ENCODE data around the gene POLN.
"Not testable (repeated sequence)": the region's sequence is repeated elsewhere in the genome, so short reads cannot be mapped to it uniquely, and the experiment has no call there.

POLN gene

GRCh38 chr4:2168469-2169319, 73.2 kb downstream of the POLN start:
- DNase-seq (ENCODE audit: low read depth in 4 of 4, low spot score in 1 of 4), result no peak

- DNase-seq (ENCODE audit: low read depth in 4 of 4, low spot score in 1 of 4), result no peak
These were observed 75.7 kb downstream of the POLN start for GRCh38 chr4:2166253-2166652.

- no peak for DNase-seq (ENCODE audit: low read depth in 4 of 4, low spot score in 1 of 4)
These were observed 76.5 kb downstream of the POLN start for GRCh38 chr4:2165391-2165790.

- DNase-seq (ENCODE audit: low read depth in 4 of 4, low spot score in 1 of 4), result no peak
These were observed 78.6 kb downstream of the POLN start for GRCh38 chr4:2163311-2163821.

- not testable (repeated sequence) for DNase-seq (ENCODE audit: low read depth in 4 of 4, low spot score in 1 of 4)
These were observed 80.7 kb downstream of the POLN start for GRCh38 chr4:2161092-2161703.

- no peak for DNase-seq (ENCODE audit: low read depth in 4 of 4, low spot score in 1 of 4)
These were observed 82.0 kb downstream of the POLN start for GRCh38 chr4:2159931-2160330.

GRCh38 chr4:2155246-2155645, 86.7 kb downstream of the POLN start:
- DNase-seq (ENCODE audit: low read depth in 4 of 4, low spot score in 1 of 4), result no peak

- no peak for DNase-seq (ENCODE audit: low read depth in 4 of 4, low spot score in 1 of 4)
These were observed 87.6 kb downstream of the POLN start for GRCh38 chr4:2154215-2154740.

GRCh38 chr4:2151544-2151943, 90.4 kb downstream of the POLN start:
- DNase-seq (ENCODE audit: low read depth in 4 of 4, low spot score in 1 of 4), result no peak

GRCh38 chr4:2150076-2150475, 91.8 kb downstream of the POLN start:
- no peak for DNase-seq (ENCODE audit: low read depth in 4 of 4, low spot score in 1 of 4)

- no peak for DNase-seq (ENCODE audit: low read depth in 4 of 4, low spot score in 1 of 4)
These were observed 99.1 kb downstream of the POLN start for GRCh38 chr4:2142630-2143427.

- DNase-seq (ENCODE audit: low read depth in 4 of 4, low spot score in 1 of 4), result no peak
These were observed 100.0 kb downstream of the POLN start for GRCh38 chr4:2141762-2142451.

- DNase-seq (ENCODE audit: low read depth in 4 of 4, low spot score in 1 of 4), result no peak
These were observed 100.7 kb downstream of the POLN start for GRCh38 chr4:2141022-2141761.

- DNase-seq (ENCODE audit: low read depth in 4 of 4, low spot score in 1 of 4), result no peak
These were observed 102.9 kb downstream of the POLN start for GRCh38 chr4:2138846-2139500.

GRCh38 chr4:2136726-2137125, 105.2 kb downstream of the POLN start:
- no peak for DNase-seq (ENCODE audit: low read depth in 4 of 4, low spot score in 1 of 4)

- no peak for DNase-seq (ENCODE audit: low read depth in 4 of 4, low spot score in 1 of 4)
These were observed 106.8 kb downstream of the POLN start for GRCh38 chr4:2135083-2135482.

- no peak for DNase-seq (ENCODE audit: low read depth in 4 of 4, low spot score in 1 of 4)
These were observed 109.5 kb downstream of the POLN start for GRCh38 chr4:2132438-2132837.

GRCh38 chr4:2127609-2128332, 114.2 kb downstream of the POLN start:
- no peak for DNase-seq (ENCODE audit: low read depth in 4 of 4, low spot score in 1 of 4)

All from stimulated activated CD4-positive, alpha-beta T cell treated with anti-CD3 and anti-CD28 coated beads, Interleukin-1b, Interleukin-23, amount 100 ng/mL, for 24 hours (primary cell).